GM12873 (cell line): ENCODE results near the gene TLE1.

Experiments used
- CTCF ChIP-seq: IDR thresholded peaks from 2 replicates; pipeline ENCODE4 v1.5.1; 2012; ENCODE audit warnings: low read depth, mild to moderate bottlenecking, moderate library complexity, low read length, control low read depth; ENCODE audit not compliant: insufficient read depth; ENCODE audit errors: missing control alignments

TLE1 gene

DNA sequence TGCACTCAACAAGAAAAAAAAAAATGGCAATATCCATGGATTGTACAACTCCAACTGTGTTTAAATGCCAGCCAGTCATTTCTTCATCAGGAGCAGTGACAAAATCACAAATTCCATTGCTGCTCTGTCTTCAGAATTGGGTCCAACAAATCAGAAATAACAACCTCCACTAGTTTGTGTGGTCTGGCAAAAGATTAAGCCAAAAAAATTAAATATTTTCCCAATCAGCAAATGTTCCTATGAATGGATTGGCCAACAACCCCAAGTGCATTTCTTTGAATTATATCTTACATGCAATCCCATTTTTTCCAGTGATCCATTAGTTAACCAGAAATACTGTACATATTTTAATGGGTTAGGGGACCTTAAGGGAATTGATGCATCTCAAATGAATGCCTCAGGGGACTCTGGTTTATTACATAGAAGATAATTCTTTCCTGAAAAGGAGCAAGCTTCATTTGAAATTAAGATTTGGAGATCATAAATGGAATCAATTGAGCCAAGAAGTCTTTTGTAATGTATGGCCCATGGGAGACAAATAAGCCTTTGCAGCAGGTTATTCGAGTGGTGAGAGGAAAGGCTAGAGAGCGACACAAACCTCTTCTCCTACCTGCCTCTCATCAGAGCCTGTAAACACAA, 131.8 kb downstream of the TLE1 start:
- no peak for TF ChIP-seq CTCF

- TF ChIP-seq CTCF, result no peak
Observed at GRCh38 chr9:81556923-81557322, 132.4 kb downstream of the TLE1 start.

DNA sequence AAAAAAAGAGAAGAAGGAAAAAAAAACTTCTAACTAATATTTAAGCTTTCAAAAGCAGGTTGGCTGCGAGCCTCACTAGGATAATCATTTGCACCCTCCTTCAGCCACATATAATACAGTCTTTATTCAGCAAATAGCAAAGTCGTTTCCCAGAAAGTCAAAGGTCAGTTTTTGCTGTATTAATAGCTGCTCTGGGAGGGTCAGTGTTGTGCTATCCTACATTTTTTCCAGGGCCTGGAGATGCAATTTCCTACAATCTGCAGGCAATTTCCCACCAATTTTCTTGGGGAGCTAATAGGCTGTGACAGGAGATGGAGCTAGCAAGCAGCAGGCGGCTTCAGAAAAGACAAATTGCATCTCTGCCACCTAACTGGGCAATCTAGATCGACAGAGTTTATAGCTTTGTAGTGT, 136.8 kb downstream of the TLE1 start:
- TF ChIP-seq CTCF, result no peak

DNA sequence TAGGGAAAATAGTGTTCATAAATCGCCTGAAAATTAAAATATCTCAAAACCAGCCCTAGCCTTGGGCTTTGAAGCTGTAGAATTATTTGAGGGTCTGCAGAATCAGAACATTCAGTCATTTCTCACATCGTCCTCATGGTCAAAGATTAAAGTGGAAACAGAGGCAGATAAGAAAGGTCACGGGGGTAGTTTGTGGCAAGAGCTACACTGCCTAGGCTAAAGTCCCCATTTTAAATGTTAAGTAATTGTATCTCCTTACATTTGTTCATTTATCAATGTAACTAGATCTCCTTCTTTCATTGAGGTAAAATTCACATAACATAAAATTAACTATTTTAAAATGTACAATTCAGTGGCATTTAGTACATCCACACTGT, 139.2 kb downstream of the TLE1 start:
- TF ChIP-seq CTCF, result no peak

- no peak for TF ChIP-seq CTCF
Observed at GRCh38 chr9:81549500-81550206, 139.7 kb downstream of the TLE1 start.

GRCh38 chr9:81548911-81549310, 140.4 kb downstream of the TLE1 start:
- TF ChIP-seq CTCF, result no peak

DNA sequence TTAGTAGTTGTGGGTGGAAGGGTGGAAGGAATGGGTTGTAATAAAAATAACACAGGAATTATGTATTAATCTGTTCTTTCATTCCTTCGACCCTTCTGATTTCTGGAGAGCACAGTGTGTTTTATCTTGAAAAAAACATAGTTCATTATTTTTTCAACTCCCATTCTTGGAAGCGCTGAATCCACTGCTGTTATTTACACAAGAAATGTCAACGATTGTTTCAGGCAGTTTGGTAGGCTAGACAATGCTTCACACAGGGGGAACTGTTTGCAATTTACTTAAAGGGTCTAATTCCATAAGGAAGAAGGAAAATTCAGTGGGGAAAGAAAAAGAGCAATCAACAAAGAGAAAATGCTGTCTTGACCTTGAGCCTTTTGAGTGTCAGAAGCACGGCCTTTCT, 142.9 kb downstream of the TLE1 start:
- no peak for TF ChIP-seq CTCF
